H1 (cell line): ENCODE measurements around the gene IL1RL1. TPM values are rescaled to one million over a fixed set of nuclear protein-coding genes. Genes with fewer than 3 reads are reported as not detected.

Source experiments
- ATF3 ChIP-seq: IDR thresholded peaks from 2 replicates; pipeline ENCODE4 v1.6.1; 2011; ENCODE audit warnings: low read depth, mild to moderate bottlenecking, low read length; ENCODE audit not compliant: insufficient read depth
- BACH1 ChIP-seq: IDR thresholded peaks from 2 replicates; pipeline ENCODE4 v1.6.1; 2012; ENCODE audit warnings: low read length, improper control_type of control experiment
- CEBPB ChIP-seq: IDR thresholded peaks from 2 replicates; pipeline ENCODE4 v1.6.1; 2012; ENCODE audit warnings: low read depth, low read length
- CREB1 ChIP-seq: IDR thresholded peaks from 2 replicates; pipeline ENCODE4 v1.6.1; 2012; ENCODE audit warnings: inconsistent platforms
- polyA plus RNA-seq, 7 experiments: library from polyadenylated mRNA; depleted of rRNA in 3 of 7; stranded (reverse) in 5 of 7; unstranded in 2 of 7; fragments of >200 nt in 5 of 7; fragments of 200-250 nt in 2 of 7; gene quantifications; 1 replicate in 5 of 7; 2 replicates in 1 of 7; 4 replicates in 1 of 7; pipeline versions ENCODE4 v1.2.1 to v1.2.3, GENCODE V29; 2011 to 2013; ENCODE audit warnings: missing spikeins in 2 of 7, mixed read lengths in 2 of 7
- total RNA-seq: library from RNA; stranded (reverse); fragmentation: NEBNext Ultra II Directional; extraction: Animal tissue kit (Norgen Biotek cat#: 25700); gene quantifications from 2 replicates; pipeline ENCODE4 v1.2.1, GENCODE V29; 2021

IL1RL1 gene
- total and polyA plus RNA-seq, 2 of the 8 experiments (the other 6 are each of a cell fraction or from before 2014, with no cell fraction given), result not detected

- TF ChIP-seq ATF3 (no peak), CEBPB (no peak), BACH1 (no peak), CREB1 (no peak)
These were observed 7.8 kb upstream of the IL1RL1 start (continued) for GRCh38 chr2:102303589-102303988.
